ENCODE data around the gene GMEB1.
"Not testable (repeated sequence)": the region's sequence is repeated elsewhere in the genome, so short reads cannot be mapped to it uniquely, and the experiment has no call there.

The GMEB1 gene

DNA sequence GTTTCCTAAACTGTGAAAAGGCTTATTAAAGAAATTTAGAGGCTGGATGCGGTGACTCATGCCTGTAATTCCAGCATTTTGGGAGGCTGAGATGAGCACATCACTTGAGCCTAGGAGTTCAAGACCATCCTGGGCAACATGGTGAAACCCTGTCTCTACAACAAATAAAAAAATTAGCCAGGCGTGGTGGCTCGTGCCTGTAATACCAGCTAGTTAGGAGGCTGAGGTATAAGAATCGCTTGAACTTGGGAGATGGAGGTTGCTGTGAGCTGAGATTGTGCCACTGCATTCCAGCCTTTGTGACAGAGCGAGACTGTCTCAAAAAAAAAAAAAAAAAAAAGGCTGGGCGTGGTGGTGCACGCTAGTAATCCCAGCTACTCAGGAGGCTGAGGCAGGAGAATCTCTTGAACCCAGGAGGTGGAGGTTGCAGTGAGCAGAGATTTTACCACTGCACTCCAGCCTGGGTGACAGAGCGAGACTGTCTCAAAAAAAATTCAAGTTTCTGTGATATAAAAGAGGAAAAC lies 82.2 kb downstream of the GMEB1 start:
- DNase-seq (ENCODE audit: low spot score): not testable (repeated sequence)

DNA sequence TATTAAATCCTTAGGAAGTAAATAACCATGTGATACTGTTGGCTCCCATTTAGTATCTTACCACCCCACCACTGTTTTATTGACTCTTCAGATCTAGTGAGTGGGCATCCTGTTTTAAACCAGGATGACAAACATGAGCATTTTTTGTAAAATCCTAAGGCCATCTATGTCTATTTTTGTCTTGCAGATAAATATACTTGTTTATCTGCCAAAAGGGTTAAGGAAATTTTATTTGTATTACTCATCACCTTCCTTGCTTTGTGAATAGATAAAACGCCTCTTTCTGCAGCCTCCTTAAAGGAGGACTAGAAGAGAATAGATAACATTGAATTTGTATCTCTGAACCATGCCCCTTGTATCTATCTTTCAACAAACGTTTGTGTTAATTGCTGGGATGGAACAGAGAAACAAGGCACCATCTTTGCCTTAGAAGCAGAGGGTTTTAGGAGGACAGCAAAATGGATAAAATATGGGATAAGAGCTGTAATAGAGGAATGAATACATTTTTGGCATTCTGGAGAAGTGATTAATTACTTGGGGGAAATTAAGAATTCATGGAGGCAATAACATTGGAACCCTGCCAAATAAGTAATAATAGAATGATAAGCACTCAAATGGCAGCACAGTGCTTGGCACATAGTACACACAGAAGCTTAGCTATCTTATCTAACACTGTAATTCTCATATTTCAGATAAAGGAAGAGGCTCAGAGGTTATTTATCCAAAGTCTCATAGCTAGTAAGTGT lies 82.9 kb downstream of the GMEB1 start:
- peak; percentile 71 for DNase-seq (ENCODE audit: low spot score)

DNA sequence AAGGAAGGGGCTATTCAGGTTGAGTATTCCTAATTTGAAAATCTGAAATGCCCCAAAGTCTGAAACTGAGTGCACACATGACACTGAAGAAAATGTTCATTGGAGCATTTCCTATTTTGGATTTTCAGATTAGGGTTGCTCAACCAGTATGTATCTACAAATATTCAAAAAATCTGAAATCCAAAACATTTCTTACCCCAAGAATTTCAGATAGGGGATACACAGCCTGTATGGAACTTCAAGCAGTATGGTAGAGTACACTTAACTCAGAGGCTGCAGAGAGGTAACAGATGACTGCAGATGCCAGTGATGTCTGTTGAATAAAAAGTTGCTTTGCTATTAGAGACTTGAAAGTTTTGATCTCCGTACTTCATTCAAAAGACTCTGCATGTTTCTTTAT lies 87.1 kb downstream of the GMEB1 start:
- no peak for DNase-seq (ENCODE audit: low spot score)

DNA sequence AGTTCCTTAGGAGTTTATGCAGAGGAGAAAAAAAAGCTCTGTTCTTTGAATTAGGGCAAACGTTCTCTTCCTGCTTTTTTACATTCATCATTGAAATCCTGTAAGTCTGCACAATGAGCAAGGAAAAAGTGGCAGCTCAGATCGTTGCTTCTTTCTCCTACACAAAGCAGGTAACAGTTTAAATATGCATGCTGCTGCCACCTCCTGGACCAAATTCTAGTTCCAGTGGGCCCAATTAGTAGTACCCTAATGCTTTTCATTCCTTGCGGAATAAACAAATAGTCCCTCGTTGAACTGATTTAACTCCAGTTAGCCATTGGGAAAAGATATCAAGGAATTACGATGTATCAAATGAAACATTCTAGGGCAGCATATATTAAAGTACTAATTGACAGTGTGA lies 88.3 kb downstream of the GMEB1 start:
- DNase-seq (ENCODE audit: low spot score): no peak

DNA sequence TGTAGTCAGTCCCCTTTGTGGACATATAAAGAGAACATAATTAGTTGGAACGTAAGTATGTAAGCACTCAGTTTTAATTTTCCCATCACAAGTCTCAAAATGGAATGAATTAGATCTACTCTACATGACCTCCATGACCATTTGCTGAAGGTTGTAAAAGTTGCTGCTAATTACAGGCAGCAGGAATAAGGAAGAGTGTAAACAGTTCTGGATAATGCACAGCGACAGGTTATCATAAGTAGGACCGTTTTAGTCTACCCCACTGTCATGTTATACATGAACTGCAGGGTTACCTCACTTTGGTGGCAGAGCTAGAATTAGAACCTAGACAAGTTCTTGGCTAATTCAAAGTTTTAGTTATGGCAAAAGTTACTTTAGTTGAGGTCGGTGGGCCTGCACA lies 89.8 kb downstream of the GMEB1 start:
- DNase-seq (ENCODE audit: low spot score): no peak

DNA sequence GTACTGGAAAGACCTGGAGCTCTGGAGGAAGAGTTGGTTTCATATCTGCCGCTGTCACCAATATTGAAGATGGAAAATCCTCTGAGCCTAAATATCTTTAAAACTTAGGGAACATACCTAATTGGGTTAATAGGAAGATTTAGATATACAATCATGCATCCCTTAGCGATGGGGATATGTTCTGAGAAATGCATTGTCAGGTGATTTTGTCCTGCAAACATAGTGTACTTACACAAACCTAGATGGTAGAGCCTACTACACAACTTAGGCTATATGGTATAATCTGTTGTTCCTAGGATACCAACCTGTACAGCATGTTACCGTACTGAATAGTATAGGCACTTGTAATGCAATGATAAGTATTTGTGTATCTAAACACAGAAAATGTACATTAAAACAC lies 90.7 kb downstream of the GMEB1 start:
- no peak for DNase-seq (ENCODE audit: low spot score)

DNA sequence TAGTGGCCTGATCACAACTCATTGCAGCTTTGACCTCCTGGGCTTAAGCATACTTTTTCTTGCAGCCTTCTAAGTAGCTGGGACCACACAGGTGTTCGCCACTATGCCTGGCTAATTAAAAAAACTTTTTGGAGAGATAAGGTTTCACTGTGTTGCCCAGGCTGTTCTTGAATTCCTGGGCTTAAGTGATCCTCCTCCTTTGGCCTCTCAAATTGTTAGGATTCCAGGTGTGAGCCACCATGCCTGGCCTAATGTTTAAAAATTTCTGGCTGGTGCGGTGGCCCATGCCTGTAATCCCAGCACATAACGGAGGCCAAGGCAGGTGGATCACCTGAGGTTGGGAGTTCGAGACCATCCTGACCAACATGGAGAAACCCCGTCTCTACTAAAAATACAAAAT lies 92.6 kb downstream of the GMEB1 start:
- no peak for DNase-seq (ENCODE audit: low spot score)

DNA sequence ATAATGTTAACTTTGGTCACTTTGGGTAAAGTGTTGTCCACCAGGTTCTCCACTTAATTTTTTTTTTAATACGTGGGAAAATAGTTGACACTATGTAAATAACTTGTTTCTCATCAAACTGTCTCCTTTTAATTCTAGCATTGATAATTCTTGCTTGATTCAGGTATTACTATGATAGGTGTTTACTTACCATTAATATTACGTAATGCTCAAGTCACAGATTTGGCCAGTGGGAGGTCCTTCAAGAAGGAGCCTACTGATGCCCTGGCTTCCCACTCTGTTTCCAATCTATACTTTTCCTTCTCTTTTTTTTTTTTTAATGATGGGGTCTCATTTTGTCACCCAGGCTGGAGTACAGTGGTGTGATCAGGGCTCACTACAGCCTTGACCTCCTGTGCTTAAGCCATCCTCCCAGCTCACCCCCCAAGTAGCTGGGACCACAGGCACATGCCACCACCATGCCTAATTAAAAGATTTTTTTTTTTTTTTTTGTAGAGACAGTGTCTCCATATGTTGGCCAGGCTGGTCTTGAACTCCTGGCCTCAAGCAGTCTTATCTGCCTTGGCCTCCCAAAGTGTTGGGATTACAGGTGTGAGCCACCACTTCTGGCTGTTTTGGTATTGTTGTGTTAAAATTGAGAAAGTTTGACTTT lies 98.1 kb downstream of the GMEB1 start:
- no peak for DNase-seq (ENCODE audit: low spot score)
